Progenitor cell of endocrine pancreas (in vitro differentiated cells): ENCODE data around the gene TMEM59. TPM values are rescaled to one million over a fixed set of nuclear protein-coding genes. Genes with fewer than 3 reads are reported as not detected.

Experiments
- DNase-seq: peaks from one replicate; pipeline ENCODE4 v3.0.0; 2021; ENCODE audit warnings: low spot score; ENCODE audit not compliant: unreplicated experiment
- H3K27ac Mint-ChIP-seq: 2 replicates; pipeline ENCODE4 v1.8.0; 2021; ENCODE audit warnings: mild to moderate bottlenecking, moderate library complexity, mixed read lengths
- H3K27me3 Mint-ChIP-seq: 2 replicates; pipeline ENCODE4 v1.8.0; 2021; ENCODE audit warnings: mixed read lengths
- H3K36me3 Mint-ChIP-seq: 2 replicates; pipeline ENCODE4 v1.8.0; 2022; ENCODE audit warnings: mixed read lengths; ENCODE audit not compliant: insufficient read depth
- H3K4me1 Mint-ChIP-seq: 2 replicates; pipeline ENCODE4 v1.8.0; 2021; ENCODE audit warnings: low read depth, mixed read lengths
- H3K4me3 Mint-ChIP-seq: 2 replicates; pipeline ENCODE4 v1.8.0; 2021; ENCODE audit warnings: low read depth, mild to moderate bottlenecking, moderate library complexity, mixed read lengths
- H3K9me3 Mint-ChIP-seq: 2 replicates; pipeline ENCODE4 v1.8.0; 2021; ENCODE audit warnings: low read depth, mixed read lengths
- CTCF ChIP-seq: fragments of 200-600 bp; sonication (generic); IDR thresholded peaks from one replicate; pipeline ENCODE4 v1.5.0; 2021; ENCODE audit warnings: antibody characterized with exemption, mild to moderate bottlenecking; ENCODE audit not compliant: unreplicated experiment
- total RNA-seq: library from RNA; stranded (reverse); gene quantifications from 2 replicates; pipeline ENCODE4 v1.2.1, GENCODE V29; 2021

Gene TMEM59
- total RNA-seq, 1 donor from 2014 or later, result 205 TPM

- Mint-ChIP-seq H3K4me1 (no peaks in the 10 kb centered on the region), H3K27ac (no peak overlapping the region), H3K27me3 (no peaks in the 10 kb centered on the region), H3K36me3 (no peaks in the 10 kb centered on the region), H3K4me3 (no peak overlapping the region), H3K9me3 (no peaks in the 10 kb centered on the region)
- no peak for DNase-seq
- TF ChIP-seq CTCF, result peak; percentile 60
These were observed 60.7 kb downstream of the TMEM59 start for GRCh38 chr1:53992085-53992874.

- TF ChIP-seq CTCF, result no peak
- Mint-ChIP-seq H3K27ac (no peak overlapping the region), H3K36me3 (no peaks in the 10 kb centered on the region), H3K4me3 (no peak overlapping the region), H3K9me3 (no peaks in the 10 kb centered on the region), H3K27me3 (no peaks in the 10 kb centered on the region), H3K4me1 (peaks cover 5% of the 10 kb centered on the region)
- no peak for DNase-seq
These were observed 65.1 kb downstream of the TMEM59 start for GRCh38 chr1:53987880-53988279.

- H3K27me3 Mint-ChIP-seq, result peaks cover 1% of the 10 kb centered on the region
- TF ChIP-seq CTCF, result no peak
- H3K9me3 Mint-ChIP-seq, result no peaks in the 10 kb centered on the region
- no peaks in the 10 kb centered on the region for H3K36me3 Mint-ChIP-seq
- no peak for DNase-seq
- H3K4me3 Mint-ChIP-seq, result no peak overlapping the region
- peaks cover 15% of the 10 kb centered on the region for H3K4me1 Mint-ChIP-seq
- H3K27ac Mint-ChIP-seq, result no peak overlapping the region
These were observed 66.5 kb downstream of the TMEM59 start for GRCh38 chr1:53986458-53986857.

- H3K9me3 Mint-ChIP-seq, result no peaks in the 10 kb centered on the region
- TF ChIP-seq CTCF, result no peak
- DNase-seq, result no peak
- H3K36me3 Mint-ChIP-seq, result no peaks in the 10 kb centered on the region
- H3K4me1 Mint-ChIP-seq, result peaks cover 17% of the 10 kb centered on the region
- no peak overlapping the region for H3K4me3 Mint-ChIP-seq
- no peak overlapping the region for H3K27ac Mint-ChIP-seq
- H3K27me3 Mint-ChIP-seq, result peaks cover 3% of the 10 kb centered on the region
These were observed 68.3 kb downstream of the TMEM59 start for GRCh38 chr1:53984726-53985125.

- Mint-ChIP-seq H3K27me3 (peaks cover 3% of the 10 kb centered on the region), H3K27ac (peak overlapping the region; percentile 86), H3K4me3 (peak overlapping the region; percentile 58), H3K36me3 (no peaks in the 10 kb centered on the region), H3K9me3 (no peaks in the 10 kb centered on the region), H3K4me1 (peaks cover 20% of the 10 kb centered on the region)
- no peak for DNase-seq
- TF ChIP-seq CTCF, result no peak
These were observed 70.3 kb downstream of the TMEM59 start for GRCh38 chr1:53982763-53983104.
